GM06990 (cell line): Measurements from ENCODE around the gene MAGI1.

Experiments used
- DNase-seq: peaks from one replicate; pipeline ENCODE4 v3.0.0-alpha.2; 2011; ENCODE audit not compliant: insufficient read length; ENCODE audit errors: extremely low read depth
- H3K27me3 ChIP-seq: replicated peaks from 2 replicates; pipeline ENCODE4 v1.6.0; 2011; ENCODE audit warnings: low read length; ENCODE audit not compliant: control insufficient read depth, insufficient read depth
- H3K36me3 ChIP-seq: 2 replicates; pipeline ENCODE4 v1.5.1; 2011; ENCODE audit warnings: low read length; ENCODE audit not compliant: control insufficient read depth, insufficient read depth
- H3K4me3 ChIP-seq: replicated peaks from 2 replicates; pipeline ENCODE4 v1.5.1; 2011; ENCODE audit warnings: low read depth, mild to moderate bottlenecking, control low read depth, low read length
- TF ChIP-seq, protein P1 (sequence below): IDR thresholded peaks from 2 replicates; pipeline ENCODE4 v1.5.1; 2011; ENCODE audit warnings: low read length, control low read depth, mild to moderate bottlenecking, inconsistent platforms; ENCODE audit not compliant: insufficient read depth, poor library complexity, severe bottlenecking

Gene MAGI1

DNA sequence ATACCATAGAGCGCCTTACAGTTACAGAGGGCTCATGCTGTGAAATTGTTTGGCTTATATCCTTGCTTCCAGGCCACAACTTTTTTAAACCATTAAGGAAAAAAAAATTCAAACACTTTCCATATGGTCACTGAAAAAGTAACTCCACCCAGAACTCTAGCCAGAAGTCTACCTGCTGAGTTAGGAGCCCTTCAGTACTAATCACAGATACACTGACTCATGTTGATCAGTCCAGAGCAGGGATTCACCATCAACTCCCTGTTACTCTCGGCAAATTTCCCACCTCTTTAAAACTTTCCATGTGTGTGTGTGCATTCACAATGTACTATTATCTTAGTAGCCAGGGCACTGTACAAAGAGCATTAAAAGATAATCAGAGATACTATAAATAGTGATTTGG, 372.8 kb downstream of the MAGI1 start:
- Histone ChIP-seq H3K36me3 (no peaks in the 10 kb centered on the region), H3K4me3 (no peak overlapping the region), H3K27me3 (no peaks in the 10 kb centered on the region)
- DNase-seq = no peak
- TF ChIP-seq, protein P1, sequence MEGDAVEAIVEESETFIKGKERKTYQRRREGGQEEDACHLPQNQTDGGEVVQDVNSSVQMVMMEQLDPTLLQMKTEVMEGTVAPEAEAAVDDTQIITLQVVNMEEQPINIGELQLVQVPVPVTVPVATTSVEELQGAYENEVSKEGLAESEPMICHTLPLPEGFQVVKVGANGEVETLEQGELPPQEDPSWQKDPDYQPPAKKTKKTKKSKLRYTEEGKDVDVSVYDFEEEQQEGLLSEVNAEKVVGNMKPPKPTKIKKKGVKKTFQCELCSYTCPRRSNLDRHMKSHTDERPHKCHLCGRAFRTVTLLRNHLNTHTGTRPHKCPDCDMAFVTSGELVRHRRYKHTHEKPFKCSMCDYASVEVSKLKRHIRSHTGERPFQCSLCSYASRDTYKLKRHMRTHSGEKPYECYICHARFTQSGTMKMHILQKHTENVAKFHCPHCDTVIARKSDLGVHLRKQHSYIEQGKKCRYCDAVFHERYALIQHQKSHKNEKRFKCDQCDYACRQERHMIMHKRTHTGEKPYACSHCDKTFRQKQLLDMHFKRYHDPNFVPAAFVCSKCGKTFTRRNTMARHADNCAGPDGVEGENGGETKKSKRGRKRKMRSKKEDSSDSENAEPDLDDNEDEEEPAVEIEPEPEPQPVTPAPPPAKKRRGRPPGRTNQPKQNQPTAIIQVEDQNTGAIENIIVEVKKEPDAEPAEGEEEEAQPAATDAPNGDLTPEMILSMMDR = no peak

DNA sequence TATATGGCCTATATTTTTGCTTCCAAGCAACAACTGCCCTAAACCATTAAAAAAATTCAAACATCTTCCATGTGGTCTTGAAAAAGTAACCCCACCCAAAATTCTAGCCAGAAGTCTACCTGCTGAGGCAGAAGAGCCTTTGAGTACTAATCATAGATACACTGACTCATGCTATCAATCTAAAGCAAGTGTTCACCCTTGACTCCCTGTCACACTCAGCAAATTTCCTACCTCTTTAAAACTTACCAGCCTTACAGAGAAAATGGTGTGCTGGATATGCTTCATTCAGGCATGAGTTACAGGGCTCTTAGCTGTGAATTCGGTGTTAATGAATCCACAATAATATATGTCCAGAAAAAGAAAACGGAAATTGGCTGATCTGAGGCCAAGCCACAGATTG, 373.8 kb downstream of the MAGI1 start:
- TF ChIP-seq, protein P1 = no peak
- H3K36me3 ChIP-seq = no peaks in the 10 kb centered on the region
- DNase-seq = no peak
- H3K27me3 ChIP-seq = no peaks in the 10 kb centered on the region
- H3K4me3 ChIP-seq = no peak overlapping the region

DNA sequence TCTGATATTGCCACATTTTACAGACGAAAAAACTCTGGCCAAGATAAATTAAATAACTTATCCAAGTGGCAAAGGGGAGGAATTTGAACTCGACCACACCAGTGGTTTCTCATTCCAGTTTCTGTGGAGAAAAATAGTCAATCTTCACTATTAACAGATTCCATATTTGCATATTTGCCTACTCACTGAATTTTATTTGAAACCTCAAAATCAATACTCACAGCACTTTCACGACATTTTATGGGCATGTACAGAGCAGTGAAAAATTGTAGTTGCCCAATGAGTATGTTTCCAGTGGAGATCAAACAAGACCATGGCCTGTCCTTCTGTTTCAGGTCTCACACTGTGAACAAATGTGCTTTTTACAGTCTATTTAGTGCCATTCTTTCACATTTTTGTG, 374.3 kb downstream of the MAGI1 start:
- H3K36me3 ChIP-seq = no peaks in the 10 kb centered on the region
- TF ChIP-seq, protein P1 = no peak
- no peak overlapping the region for H3K4me3 ChIP-seq
- no peak for DNase-seq
- no peaks in the 10 kb centered on the region for H3K27me3 ChIP-seq

DNA sequence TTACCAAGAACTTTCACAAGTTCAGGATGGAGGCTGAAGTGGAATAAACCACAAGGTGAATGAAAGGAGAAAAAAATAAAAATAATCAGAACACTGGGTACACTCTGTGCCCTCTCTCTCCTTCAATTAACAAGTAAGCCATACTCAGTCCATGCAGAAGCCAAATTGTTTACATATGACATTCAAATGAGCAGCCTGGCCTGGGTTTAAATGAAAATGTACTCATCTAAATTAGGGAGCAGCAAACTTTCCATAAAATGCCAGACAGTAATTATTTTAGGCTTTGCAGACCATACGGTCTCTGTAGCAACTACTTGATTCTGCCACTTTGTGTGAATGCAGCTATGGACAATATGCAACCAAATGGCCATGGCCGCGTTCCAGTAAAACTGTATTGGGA, 376.6 kb downstream of the MAGI1 start:
- Histone ChIP-seq H3K36me3 (no peaks in the 10 kb centered on the region), H3K27me3 (no peaks in the 10 kb centered on the region), H3K4me3 (no peak overlapping the region)
- DNase-seq = no peak
- TF ChIP-seq, protein P1 = no peak

DNA sequence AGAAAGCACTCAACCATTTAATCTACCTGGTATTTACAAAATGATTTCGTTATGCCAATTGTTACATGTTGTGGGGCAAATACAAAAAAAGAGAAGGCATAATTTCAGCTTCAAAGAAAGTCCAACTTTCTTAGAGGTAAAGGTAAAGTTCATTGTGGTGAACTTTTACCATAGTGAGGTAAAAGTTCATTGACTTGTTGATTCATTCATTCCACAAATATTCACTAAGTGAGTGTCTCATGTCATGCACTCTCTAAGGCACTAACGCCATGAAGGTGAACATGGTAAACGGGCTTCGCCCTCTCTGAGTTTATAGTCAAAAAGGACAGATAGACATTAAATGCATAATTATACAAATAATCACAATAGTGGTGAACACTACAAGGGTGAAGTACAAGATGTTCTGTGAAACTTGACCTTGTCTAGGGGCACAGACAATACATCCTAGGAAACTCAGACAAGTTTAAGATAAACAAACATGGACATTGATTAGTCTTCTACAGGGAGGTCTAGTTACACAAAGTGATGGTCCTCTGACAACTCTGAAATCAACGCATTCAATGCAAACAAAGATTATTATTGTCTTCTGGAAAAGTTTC, 378.6 kb downstream of the MAGI1 start:
- TF ChIP-seq, protein P1 = no peak
- no peaks in the 10 kb centered on the region for H3K27me3 ChIP-seq
- no peak overlapping the region for H3K4me3 ChIP-seq
- H3K36me3 ChIP-seq = no peaks in the 10 kb centered on the region
- no peak for DNase-seq

DNA sequence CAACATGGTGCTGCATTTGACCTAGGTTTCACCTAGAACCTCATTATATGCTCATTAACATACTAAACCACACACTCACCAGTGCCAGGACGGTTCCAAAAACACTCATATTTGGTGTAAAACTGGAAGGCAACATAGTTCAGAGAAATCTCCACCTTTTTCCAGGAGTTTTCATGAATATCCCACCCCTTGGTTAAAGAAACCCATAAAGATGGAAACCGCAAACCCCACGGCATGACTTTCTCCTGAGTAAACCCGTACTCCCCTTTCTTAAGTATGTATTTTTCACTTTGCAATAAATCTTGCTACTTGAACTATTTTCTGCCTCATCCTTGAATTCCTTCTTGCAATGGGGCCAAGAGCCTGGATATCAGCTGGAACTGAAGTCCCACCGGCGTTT, 379.3 kb downstream of the MAGI1 start:
- Histone ChIP-seq H3K27me3 (no peaks in the 10 kb centered on the region), H3K36me3 (no peaks in the 10 kb centered on the region), H3K4me3 (no peak overlapping the region)
- TF ChIP-seq, protein P1 = no peak
- no peak for DNase-seq
